Liver (tissue), 9 donors: Measurements from ENCODE around the gene BRCA2. TPM values are rescaled to one million over a fixed set of nuclear protein-coding genes. Genes with fewer than 3 reads are reported as not detected.

ENCODE experiments used
- DNase-seq: peaks from one replicate; pipeline ENCODE4 v3.0.0-alpha.2; 2017; ENCODE audit warnings: low spot score
- H3K27ac ChIP-seq, 2 donors: one replicate each; pipeline ENCODE4 v1.7.0; 2013; ENCODE audit warnings: inconsistent platforms in 2 of 2, low read length in 2 of 2, control low read depth in 1 of 2, low read depth in 1 of 2, mild to moderate bottlenecking in 1 of 2
- H3K27me3 ChIP-seq, 4 donors: one replicate each; pipeline versions ENCODE4 v1.6.1 to v1.7.0; 2013; ENCODE audit warnings: low read length in 3 of 4, inconsistent platforms in 1 of 4, mild to moderate bottlenecking in 1 of 4, moderate library complexity in 1 of 4; ENCODE audit not compliant: control insufficient read depth in 4 of 4, insufficient read depth in 4 of 4
- H3K36me3 ChIP-seq, 4 donors: one replicate each; pipeline versions ENCODE4 v1.6.1 to v1.7.0; 2013; ENCODE audit warnings: low read length in 3 of 4, mild to moderate bottlenecking in 3 of 4, low read depth in 1 of 4, moderate library complexity in 1 of 4; ENCODE audit not compliant: control insufficient read depth in 4 of 4, insufficient read depth in 3 of 4
- H3K4me1 ChIP-seq, 4 donors: one replicate each; pipeline versions ENCODE4 v1.6.1 to v1.7.0; 2013; ENCODE audit warnings: low read length in 3 of 4, mild to moderate bottlenecking in 3 of 4, moderate library complexity in 1 of 4; ENCODE audit not compliant: control insufficient read depth in 4 of 4, insufficient read depth in 4 of 4
- H3K4me3 ChIP-seq, 3 donors: one replicate each; pipeline versions ENCODE4 v1.6.1 to v1.7.0; 2013; ENCODE audit warnings: low read length in 3 of 3, control low read depth in 1 of 3, low read depth in 1 of 3, mild to moderate bottlenecking in 1 of 3
- H3K9ac ChIP-seq, 2 donors: one replicate each; pipeline ENCODE4 v1.7.0; 2013; ENCODE audit warnings: low read length in 2 of 2, mild to moderate bottlenecking in 2 of 2, moderate library complexity in 2 of 2, control low read depth in 1 of 2, low read depth in 1 of 2
- H3K9me3 ChIP-seq, 4 donors: one replicate each; pipeline versions ENCODE4 v1.6.1 to v1.7.0; 2013; ENCODE audit warnings: low read length in 3 of 4; ENCODE audit not compliant: control insufficient read depth in 4 of 4
- ATF3 ChIP-seq: IDR thresholded peaks from 2 replicates; pipeline ENCODE4 v1.6.1; 2016; ENCODE audit warnings: antibody characterized with exemption
- EGR1 ChIP-seq, 2 donors: IDR thresholded peaks; 2 replicates each; pipeline ENCODE4 v1.6.1; 2016 to 2018; ENCODE audit warnings: antibody characterized with exemption in 2 of 2, low read depth in 2 of 2
- FOXA1 ChIP-seq: IDR thresholded peaks from 2 replicates; pipeline ENCODE4 v1.6.1; 2016; ENCODE audit warnings: antibody characterized with exemption
- FOXA2 ChIP-seq: IDR thresholded peaks from 2 replicates; pipeline ENCODE4 v1.6.1; 2016; ENCODE audit warnings: antibody characterized with exemption
- GABPA ChIP-seq, 2 donors: IDR thresholded peaks in 1 of 2; conservative IDR thresholded peaks in 1 of 2; 2 replicates each; pipeline ENCODE4 v1.6.1; 2016; ENCODE audit warnings: antibody characterized with exemption in 2 of 2, mild to moderate bottlenecking in 1 of 2, moderate library complexity in 1 of 2
- HNF4A ChIP-seq, 2 donors: conservative IDR thresholded peaks; 2 replicates each; pipeline ENCODE4 v1.6.1; 2016; ENCODE audit warnings: antibody characterized with exemption in 2 of 2, mild to moderate bottlenecking in 2 of 2
- HNF4G ChIP-seq: IDR thresholded peaks from 2 replicates; pipeline ENCODE4 v1.6.1; 2016; ENCODE audit warnings: antibody characterized with exemption
- JUND ChIP-seq, 2 donors: IDR thresholded peaks; 2 replicates each; pipeline ENCODE4 v1.6.1; 2016; ENCODE audit warnings: antibody characterized with exemption in 2 of 2
- MAX ChIP-seq: IDR thresholded peaks from 2 replicates; pipeline ENCODE4 v1.6.1; 2016; ENCODE audit warnings: antibody characterized with exemption
- NR2F2 ChIP-seq: IDR thresholded peaks from 2 replicates; pipeline ENCODE4 v1.6.1; 2016; ENCODE audit warnings: antibody characterized with exemption
- RAD21 ChIP-seq, 2 donors: IDR thresholded peaks; 2 replicates each; pipeline ENCODE4 v1.6.1; 2016; ENCODE audit warnings: antibody characterized with exemption in 2 of 2, mild to moderate bottlenecking in 2 of 2
- RXRA ChIP-seq, 2 donors: IDR thresholded peaks; 2 replicates each; pipeline ENCODE4 v1.6.1; 2017 to 2018; ENCODE audit warnings: antibody characterized with exemption in 2 of 2, mild to moderate bottlenecking in 1 of 2
- SP1 ChIP-seq: IDR thresholded peaks from 2 replicates; pipeline ENCODE4 v1.6.1; 2018; ENCODE audit warnings: antibody characterized with exemption, mild to moderate bottlenecking
- TAF1 ChIP-seq: conservative IDR thresholded peaks from 2 replicates; pipeline ENCODE4 v1.6.1; 2016; ENCODE audit warnings: antibody characterized with exemption, mild to moderate bottlenecking
- YY1 ChIP-seq: IDR thresholded peaks from 2 replicates; pipeline ENCODE4 v1.6.1; 2016; ENCODE audit warnings: antibody characterized with exemption, mild to moderate bottlenecking
- ZBTB33 ChIP-seq: IDR thresholded peaks from 2 replicates; pipeline ENCODE4 v1.6.1; 2016; ENCODE audit warnings: antibody characterized with exemption
- WGBS: extraction: QIAGEN DNeasy Blood & Tissue Kit; methylation state at CpG from one replicate; pipeline ENCODE4 v1.1.7; 2013; 5-methylcytosine and 5-hydroxymethylcytosine counted together
- polyA plus RNA-seq, 2 donors: library from polyadenylated mRNA; stranded (reverse) in 1 of 2; unstranded in 1 of 2; fragments of 200-250 nt in 1 of 2; fragments of >200 nt in 1 of 2; fragmentation: Nextera tagmentation in 1 of 2; extraction: Ambion mirVana in 1 of 2; gene quantifications; one replicate each; pipeline versions ENCODE4 v1.2.1 to v1.2.3, GENCODE V29; 2013 to 2015
- total RNA-seq, 2 donors: library from RNA; depleted of rRNA; stranded (reverse); fragments of >200 nt; gene quantifications; one replicate each; pipeline ENCODE4 v1.2.3, GENCODE V29; 2014
- TF ChIP-seq, protein P1 (sequence below): fragments of 150-350 bp; IDR thresholded peaks from 2 replicates; pipeline ENCODE4 v1.5.1; 2017; ENCODE audit warnings: improper control_type of control experiment, low read depth, low read length; ENCODE audit not compliant: missing input control
- TF ChIP-seq, protein P2 (sequence below): IDR thresholded peaks from 2 replicates; pipeline ENCODE4 v1.6.1; 2016; ENCODE audit warnings: antibody characterized with exemption, mild to moderate bottlenecking
- donor health status: healthy.
- donor health status: healthy.
- donor health status: healthy.
- donor health status: healthy.
- donor health status: healthy.

The BRCA2 gene
- total and polyA plus RNA-seq, 4 donors = 0.39 to 10.8 (median 0.86) TPM

GRCh38 chr13:32362574-32362973 is 47.3 kb downstream of the BRCA2 start:
- TF ChIP-seq GABPA (IDR thresholded peaks at IDR 0.05 in 1 of 2, conservative IDR thresholded peaks at IDR 0.05 in 1 of 2) = no peak
- TF ChIP-seq, protein P1, sequence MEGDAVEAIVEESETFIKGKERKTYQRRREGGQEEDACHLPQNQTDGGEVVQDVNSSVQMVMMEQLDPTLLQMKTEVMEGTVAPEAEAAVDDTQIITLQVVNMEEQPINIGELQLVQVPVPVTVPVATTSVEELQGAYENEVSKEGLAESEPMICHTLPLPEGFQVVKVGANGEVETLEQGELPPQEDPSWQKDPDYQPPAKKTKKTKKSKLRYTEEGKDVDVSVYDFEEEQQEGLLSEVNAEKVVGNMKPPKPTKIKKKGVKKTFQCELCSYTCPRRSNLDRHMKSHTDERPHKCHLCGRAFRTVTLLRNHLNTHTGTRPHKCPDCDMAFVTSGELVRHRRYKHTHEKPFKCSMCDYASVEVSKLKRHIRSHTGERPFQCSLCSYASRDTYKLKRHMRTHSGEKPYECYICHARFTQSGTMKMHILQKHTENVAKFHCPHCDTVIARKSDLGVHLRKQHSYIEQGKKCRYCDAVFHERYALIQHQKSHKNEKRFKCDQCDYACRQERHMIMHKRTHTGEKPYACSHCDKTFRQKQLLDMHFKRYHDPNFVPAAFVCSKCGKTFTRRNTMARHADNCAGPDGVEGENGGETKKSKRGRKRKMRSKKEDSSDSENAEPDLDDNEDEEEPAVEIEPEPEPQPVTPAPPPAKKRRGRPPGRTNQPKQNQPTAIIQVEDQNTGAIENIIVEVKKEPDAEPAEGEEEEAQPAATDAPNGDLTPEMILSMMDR = no peak
- no peak for TF ChIP-seq NR2F2
- no peak for TF ChIP-seq MAX
- TF ChIP-seq RAD21 (IDR thresholded peaks at IDR 0.05) = no peak
- no peak for TF ChIP-seq ATF3
- TF ChIP-seq YY1 = no peak
- Histone ChIP-seq H3K4me3 (no peak overlapping the region), H3K9me3 (no peaks in the 10 kb centered on the region), H3K36me3 (no peaks in the 10 kb centered on the region), H3K27me3 (no peaks in the 10 kb centered on the region), H3K4me1 (no peaks in the 10 kb centered on the region), H3K9ac (no peak overlapping the region), H3K27ac (no peak overlapping the region)
- no peak for DNase-seq
- WGBS = 89% methylated on average over 2 of the region's 2 CpGs

GRCh38 chr13:32370805-32371204 is 55.5 kb downstream of the BRCA2 start:
- TF ChIP-seq RXRA (IDR thresholded peaks at IDR 0.05) (no peak), FOXA2 (no peak), HNF4G (no peak), RAD21 (IDR thresholded peaks at IDR 0.05) (no peak), ZBTB33 (no peak), YY1 (no peak), GABPA (IDR thresholded peaks at IDR 0.05 in 1 of 2, conservative IDR thresholded peaks at IDR 0.05 in 1 of 2) (no peak), NR2F2 (no peak), ATF3 (no peak), EGR1 (IDR thresholded peaks at IDR 0.05; ENCODE audit: low read depth in 2 of 2) (no peak), FOXA1 (no peak), SP1 (no peak), MAX (no peak), JUND (IDR thresholded peaks at IDR 0.05) (no peak), TAF1 (no peak), HNF4A (conservative IDR thresholded peaks at IDR 0.05) (no peak)
- TF ChIP-seq, protein P1 = no peak
- TF ChIP-seq, protein P2, sequence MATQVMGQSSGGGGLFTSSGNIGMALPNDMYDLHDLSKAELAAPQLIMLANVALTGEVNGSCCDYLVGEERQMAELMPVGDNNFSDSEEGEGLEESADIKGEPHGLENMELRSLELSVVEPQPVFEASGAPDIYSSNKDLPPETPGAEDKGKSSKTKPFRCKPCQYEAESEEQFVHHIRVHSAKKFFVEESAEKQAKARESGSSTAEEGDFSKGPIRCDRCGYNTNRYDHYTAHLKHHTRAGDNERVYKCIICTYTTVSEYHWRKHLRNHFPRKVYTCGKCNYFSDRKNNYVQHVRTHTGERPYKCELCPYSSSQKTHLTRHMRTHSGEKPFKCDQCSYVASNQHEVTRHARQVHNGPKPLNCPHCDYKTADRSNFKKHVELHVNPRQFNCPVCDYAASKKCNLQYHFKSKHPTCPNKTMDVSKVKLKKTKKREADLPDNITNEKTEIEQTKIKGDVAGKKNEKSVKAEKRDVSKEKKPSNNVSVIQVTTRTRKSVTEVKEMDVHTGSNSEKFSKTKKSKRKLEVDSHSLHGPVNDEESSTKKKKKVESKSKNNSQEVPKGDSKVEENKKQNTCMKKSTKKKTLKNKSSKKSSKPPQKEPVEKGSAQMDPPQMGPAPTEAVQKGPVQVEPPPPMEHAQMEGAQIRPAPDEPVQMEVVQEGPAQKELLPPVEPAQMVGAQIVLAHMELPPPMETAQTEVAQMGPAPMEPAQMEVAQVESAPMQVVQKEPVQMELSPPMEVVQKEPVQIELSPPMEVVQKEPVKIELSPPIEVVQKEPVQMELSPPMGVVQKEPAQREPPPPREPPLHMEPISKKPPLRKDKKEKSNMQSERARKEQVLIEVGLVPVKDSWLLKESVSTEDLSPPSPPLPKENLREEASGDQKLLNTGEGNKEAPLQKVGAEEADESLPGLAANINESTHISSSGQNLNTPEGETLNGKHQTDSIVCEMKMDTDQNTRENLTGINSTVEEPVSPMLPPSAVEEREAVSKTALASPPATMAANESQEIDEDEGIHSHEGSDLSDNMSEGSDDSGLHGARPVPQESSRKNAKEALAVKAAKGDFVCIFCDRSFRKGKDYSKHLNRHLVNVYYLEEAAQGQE = no peak
- Histone ChIP-seq H3K9ac (no peak overlapping the region), H3K4me1 (no peaks in the 10 kb centered on the region), H3K27me3 (no peaks in the 10 kb centered on the region), H3K9me3 (no peaks in the 10 kb centered on the region), H3K36me3 (no peaks in the 10 kb centered on the region), H3K4me3 (no peak overlapping the region), H3K27ac (no peak overlapping the region)
- 97% methylated on average over 2 of the region's 2 CpGs for WGBS
- no peak for DNase-seq
